GM19035 (cell line): Measurements from ENCODE around the gene FGF19.

Source experiments
- ATAC-seq: cut with Tn5 transposase; IDR thresholded peaks from one replicate; pipeline ENCODE4 v1.9.1; 2021; ENCODE audit not compliant: unreplicated experiment

Gene FGF19, protein sequence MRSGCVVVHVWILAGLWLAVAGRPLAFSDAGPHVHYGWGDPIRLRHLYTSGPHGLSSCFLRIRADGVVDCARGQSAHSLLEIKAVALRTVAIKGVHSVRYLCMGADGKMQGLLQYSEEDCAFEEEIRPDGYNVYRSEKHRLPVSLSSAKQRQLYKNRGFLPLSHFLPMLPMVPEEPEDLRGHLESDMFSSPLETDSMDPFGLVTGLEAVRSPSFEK

DNA sequence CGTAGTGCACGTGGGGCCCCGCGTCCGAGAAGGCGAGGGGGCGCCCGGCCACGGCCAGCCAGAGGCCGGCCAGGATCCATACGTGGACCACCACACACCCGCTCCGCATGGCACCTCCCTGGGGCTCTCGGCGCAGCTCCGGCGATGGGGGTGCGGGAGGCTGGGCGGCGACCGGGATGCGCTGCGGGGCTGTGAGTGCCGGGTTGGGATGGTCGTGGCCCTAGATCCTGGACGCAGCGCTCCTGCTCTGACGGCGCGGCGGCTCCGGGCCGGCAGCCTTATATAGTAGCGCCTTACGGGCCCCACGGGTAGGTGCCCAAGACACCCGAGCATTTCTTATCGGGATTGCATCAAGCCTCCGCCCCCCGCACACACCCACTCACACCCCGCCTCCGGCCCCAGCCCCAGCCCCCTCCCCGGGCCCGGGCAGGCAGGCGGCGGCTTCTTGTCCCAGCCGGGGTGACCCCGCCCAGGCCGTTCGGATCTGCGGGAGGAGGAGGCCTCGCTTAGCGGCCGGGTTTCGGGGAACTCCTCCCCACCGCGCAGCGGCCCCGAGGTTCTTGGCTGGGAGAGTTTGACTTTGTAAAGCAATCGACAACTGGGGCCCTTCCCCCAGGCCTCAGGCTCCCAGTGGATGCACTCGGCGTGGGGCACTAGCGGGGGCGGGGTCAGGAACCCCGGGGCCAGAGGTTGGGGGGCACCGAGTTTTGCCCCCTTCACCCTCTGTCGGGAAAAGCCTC lies at the start of gene FGF19:
Gene FGF19, minus strand, starts transcription at position 255 of the 740 bp plus-strand sequence. Its CDS starts 146 bp downstream, at position 109.
- ATAC-seq, result no peak

DNA sequence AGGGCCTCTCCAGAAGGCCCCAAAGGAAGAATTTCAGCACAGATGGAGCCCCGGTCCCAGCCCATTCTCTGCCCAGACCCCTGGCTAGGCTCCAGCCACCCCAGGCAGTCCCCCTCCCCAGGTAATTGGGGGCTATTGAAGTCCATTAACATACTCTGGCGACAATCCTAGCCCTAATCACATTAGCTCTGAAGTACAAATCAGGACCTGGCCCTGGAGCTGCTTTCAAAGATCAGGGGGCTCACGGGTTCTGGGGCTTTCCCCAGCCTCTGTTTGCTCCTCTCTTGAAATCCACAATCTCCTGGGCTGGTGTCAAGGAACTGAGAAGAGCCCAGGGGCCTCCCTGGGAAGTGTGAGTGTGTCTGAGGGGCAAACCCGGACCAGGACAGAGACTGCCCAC lies 49.1 kb upstream of the FGF19 start:
- no peak for ATAC-seq

DNA sequence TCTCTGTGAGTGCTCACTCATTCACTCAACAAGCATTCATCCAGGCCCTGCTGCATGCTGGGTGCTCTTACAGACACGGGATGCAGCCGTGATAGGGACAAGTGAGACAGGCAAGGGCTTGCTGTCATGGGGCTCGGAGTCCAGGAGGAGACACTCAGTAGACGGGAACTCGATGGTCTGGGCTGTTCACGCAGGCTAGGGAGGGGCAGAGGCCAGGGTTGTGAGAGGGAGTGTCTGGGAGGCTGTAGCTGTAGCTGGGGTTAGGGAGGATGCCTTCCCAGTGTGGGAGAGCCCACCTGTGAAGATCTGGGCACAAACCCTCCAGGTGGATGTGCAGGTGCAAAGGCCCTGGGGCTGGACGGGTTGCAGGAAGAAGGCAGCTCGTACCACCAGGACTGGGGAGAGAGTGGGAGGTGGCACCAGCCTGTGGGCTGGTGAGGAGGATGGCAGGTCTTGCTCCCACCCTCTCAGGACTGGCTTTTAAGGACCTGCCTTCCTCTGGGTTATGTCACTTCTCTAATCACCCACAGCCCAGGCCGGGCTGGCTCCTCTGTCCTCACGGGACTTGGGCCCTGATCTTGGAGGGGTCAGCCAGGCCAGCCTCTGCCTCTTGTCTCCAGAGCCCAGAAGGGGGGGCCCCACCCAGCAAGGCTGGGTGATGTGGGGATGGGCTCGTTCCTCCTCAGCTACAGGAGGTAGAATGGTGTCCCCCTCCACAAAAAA lies 47.2 kb upstream of the FGF19 start:
- no peak for ATAC-seq

DNA sequence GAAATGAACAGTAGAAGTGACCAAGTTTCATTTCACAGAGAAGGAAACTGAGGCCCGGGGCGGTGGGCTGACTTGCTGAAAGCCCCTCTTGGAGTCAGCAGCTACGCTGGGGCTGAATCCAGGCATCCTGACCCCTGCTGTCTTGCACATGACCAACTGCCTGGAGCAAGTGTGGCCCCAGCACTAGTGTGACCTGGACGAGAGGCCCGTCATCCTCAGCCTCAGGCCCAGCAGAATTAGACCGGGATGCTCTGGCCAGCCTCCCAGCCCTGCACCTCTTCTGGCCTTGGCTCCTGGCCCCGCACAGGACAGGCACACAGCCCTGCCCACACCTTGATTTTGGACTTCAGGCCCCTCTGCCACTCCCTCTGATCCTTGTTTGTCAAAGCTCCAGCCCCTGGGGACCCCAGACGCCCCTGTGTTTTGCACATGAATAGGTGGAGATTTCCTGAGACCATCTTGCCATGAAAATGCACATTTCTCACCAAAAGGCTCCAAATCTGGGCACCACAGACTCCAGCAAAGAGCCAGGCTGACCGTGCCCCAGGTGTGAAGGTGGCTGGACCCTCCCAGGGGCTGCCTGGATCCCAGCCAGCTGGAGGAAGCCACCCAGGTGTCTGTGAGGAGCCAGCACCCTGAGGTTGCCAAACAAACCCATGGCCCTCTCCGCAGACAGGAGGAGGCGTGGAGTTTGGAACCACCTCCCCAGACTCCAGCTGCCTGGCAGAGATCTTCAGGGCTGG lies 46.5 kb upstream of the FGF19 start:
- ATAC-seq, result no peak

DNA sequence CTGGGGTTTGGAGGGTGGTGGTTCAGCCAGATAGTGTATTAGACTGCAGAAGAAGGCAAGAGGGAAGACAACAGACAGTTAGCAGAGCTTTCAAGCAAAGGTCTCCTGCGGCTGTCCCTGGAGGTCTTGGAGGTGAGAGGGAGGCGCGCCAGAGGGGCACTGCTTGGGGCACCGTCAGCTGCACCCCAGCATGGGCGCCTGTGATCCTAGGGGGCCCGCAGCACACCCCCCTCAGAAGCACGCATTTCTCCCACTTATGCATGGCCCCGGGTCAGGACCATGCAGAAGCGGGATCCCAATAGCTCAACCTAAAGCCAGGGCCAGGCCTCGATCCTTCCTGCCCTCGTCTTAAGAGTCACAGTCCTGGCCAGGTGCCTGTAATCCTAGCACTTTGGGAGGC lies 44.8 kb upstream of the FGF19 start:
- no peak for ATAC-seq

DNA sequence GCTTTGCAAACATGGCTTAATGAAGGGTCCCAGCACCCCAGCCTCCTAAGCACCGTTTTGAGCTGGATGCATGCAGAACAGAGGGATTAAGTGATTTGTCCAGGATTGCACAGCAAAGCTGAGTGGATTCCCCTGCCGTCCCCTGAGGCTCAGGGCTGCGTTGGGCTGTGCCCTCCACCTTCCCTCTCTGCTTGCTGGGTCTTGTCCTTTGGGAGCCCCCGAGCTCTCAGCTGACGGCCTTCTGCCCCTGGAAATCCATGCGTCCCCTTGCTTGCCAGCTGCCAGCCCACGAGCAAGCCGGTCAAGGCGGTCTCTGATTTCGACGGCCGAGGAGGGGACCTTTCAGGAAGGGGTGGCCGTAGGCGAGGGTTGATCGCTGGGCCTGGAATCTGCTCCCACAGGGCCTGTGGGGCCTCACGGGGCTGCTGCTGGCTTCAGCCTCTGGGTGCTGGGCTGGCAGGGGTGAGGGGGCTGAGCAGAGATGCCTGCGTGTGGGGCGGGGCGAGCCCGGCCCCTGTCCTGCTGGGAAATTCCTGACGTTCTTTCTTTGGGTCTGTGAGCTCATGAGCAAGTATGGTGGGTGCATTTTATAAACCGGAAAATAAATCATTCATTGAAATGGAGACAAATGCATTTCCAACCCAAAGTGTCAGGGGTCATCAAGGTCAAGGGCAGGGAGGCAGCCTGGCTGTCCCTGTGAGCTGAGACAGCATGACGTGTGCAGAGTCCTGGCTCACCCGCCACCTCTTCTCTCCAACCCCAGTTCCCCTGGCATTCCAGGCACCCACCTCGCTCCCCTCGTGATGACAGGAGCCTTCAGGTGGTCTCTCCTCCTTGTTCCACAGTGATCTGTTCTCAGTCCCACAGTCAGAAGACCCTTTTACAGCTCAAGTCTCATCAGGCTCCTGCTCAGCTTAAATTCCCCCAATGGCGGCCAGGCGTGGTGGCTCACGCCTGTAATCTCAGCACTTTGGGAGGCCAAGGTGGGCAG lies 43.2 kb upstream of the FGF19 start:
- ATAC-seq, result no peak

DNA sequence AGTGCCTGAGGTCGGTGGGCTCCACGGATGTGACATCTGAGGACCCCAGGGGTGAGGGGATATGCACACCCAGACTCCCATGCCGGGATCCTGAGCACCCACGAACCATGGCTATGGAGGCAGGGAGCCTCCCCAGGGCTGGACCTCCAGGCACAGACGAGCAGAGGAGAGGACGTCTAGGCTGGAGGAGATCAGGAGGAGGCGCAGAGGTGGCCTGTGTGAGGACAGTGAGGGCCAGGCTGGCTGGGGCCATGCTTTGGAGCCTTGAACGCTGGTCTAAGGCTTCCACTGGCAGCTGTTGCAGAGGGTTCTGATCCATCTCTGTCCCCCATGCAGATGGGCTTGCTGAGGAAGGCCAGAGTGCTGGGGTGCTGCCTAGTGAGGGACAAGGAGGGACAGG lies 42.3 kb upstream of the FGF19 start:
- ATAC-seq, result no peak

DNA sequence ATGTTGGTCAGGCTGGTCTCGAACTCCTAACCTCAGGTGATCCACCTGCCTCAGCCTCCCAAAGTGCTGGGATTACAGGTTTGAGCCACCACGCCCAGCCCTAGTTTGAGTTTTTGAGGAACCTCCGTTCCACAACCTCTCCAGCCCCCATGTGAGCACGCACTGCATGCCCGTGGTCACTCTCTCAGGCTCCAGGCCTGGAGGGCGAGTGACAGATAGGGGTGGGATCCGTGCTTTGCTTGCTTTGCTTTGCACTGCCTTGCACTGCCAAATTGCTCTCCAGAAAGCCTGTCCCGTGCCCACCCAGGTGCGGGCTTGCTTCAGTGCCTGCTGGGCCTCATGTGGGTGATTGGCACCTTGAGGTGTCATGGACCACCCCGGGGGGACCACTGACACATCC lies 41.4 kb upstream of the FGF19 start:
- ATAC-seq, result no peak

DNA sequence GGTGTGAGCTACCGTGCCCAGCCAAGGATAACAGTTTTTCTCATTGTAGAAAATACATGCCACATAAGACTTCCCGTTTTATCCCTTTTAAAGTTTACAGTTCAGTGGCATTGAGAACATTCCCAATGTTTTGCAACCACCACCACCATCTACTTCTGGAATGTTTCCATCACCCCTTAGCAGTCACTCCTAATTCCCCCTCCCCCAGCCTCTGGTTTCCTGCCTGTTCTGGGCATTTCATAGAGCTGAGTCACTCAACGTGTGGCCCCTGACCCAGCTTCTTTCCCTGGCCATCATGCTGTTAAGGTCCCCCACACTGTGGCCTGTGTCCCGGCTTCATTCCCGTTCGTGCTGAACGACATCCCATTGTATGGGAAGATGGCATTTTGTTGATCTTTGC lies 40.6 kb upstream of the FGF19 start:
- ATAC-seq, result no peak

DNA sequence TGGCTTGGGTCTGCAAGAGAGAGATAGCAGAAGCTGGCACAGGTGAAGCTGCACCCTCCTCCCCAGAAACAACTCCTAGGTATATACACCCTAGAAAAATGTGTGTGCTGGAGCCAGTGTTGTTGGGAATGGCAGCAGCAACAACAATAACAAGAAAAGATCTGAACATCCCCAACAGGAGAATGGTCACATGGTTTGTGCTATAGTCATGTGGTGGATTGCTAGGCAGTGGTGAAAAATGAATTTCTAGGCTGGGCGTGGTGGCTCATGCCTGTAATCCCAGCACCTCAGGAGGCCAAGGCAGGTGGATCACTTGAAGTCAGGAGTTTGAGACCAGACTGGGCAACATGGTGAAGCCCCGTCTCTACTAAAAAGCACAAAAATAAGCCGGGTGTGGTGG lies 31.0 kb upstream of the FGF19 start:
- ATAC-seq, result no peak

DNA sequence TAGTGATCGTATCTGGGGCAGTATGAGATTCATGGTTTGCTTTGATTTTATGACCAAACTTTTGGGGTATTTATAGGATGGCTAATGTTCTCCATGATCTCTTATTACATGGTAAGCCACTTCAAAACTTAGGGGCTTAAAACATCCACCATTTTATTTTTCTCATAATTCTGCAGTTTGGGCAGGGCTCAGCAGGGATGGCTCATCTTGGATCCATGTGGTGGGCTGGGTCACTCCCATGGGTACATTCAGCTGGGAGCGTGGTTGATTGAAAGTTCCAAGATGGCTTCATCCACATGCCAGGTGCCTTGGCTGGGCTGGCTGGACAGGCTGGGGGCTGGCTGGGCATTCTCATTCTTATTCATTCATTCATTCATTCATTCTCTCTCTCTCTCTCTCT lies 30.5 kb upstream of the FGF19 start:
- no peak for ATAC-seq

DNA sequence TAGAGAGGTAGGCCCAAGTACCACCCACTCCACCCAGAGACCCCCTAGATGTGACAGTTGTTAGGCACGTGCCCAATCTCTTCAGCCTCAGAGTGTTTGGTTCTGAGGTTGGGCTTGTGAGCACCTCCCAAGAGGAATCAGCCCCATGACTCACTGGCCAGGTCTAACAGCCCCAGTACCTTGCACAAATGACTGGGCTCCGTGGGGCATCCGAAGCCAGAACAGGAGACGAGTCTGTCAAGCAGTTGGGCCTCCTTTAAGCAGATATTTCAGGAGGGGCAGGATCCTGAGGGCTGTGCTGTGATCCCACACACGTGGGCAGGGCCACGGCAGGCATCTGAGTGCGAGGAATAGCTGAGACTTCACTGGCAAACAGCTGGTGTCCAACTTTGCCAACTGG lies 29.1 kb upstream of the FGF19 start:
- ATAC-seq, result no peak

DNA sequence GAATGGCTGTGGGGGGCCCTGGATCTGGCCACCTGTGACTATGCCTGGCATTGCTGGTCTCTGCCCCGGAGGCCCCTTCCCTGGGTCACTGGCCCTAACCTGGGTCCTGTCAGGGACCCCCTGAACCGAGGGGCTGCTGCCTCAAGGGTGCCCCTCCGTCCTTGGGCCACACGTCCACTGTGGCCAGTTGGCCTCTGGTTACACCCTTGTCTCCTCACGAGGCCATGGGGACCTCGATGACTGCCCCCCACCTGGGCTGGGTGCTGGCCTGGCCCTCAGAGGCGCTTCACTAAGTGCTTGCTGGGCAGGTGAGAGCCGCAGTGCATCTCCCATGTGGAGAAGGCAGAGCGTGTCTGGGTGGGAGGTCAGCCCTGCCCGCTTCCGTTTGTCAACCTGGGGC lies 27.3 kb upstream of the FGF19 start:
- no peak for ATAC-seq

DNA sequence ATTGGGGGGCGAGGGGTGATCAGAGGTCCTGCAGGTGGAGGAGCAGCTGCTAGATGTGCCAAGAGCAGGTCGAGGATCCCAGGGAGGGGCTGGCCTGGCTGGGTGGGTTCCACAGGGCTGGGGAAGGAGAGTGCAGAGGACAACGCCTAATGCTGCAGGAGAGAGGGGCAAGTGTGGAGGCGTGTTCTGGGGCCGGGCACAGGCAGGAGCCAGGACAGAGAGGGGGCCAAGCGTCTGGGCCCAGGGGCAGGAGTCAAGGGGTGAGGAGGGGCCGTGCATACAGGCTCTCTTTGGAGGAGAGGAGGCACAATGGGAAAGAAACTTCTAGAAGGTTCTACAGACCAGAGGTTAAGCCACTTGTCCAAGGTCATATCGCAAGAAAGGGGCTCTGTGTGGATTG lies 26.7 kb upstream of the FGF19 start:
- no peak for ATAC-seq

DNA sequence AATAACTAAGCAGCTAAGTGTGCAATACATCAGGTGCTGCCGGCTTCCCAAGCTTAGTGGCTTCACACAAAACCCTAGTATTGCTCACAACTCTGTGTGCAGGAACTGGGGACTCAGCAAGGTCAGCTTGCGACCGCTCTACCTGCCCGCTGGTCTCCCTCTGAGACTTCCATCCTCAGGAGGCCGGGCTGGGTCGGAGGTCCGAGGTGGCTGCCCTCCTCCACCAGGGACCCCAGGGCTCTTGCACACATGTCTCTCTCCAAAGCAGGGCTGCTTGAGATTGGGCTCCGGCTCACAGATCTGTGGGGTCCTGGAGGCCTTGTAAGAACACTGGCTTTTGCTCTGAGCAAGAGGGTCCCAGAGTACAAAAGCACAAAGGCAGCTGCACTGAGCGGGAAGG lies 25.4 kb upstream of the FGF19 start:
- ATAC-seq, result no peak

DNA sequence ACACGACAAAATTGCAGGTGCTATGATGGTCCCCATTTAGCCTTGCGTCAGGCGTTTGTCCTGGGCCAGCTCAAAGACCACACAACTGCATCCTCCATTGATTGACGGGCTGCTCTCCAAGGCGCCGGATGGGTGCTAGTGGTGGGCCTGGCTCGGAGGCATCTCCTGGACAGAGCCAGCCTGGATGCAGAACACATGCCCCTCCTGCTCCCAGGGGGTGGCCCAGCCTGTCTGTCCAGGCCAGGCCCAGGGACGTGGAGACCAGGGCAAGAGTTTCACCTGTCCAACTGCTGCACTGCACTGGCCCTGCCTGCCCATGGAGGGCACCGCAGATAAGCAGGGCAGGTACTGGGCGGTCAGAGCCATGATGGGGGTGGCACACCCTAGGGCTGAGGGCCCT lies 23.4 kb upstream of the FGF19 start:
- ATAC-seq, result no peak

DNA sequence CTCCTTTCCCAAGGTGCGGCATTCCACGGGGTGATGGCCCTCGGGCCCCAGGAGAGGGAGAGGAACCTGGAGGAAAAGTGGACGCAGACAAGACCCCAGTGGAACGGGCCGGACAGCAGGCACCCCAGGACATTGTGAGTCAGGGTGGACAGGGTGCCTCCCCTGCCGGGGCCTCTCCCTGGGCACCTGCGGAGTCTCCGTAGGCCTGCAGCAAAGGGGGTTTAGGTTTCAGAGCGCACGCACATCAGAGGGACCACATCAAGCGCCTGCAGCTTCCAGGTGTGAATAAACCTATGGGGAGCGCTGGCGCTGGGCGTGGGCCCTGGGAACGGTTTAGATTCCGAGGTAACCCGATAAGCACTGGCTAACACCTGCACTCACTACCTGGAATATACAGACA lies 22.7 kb upstream of the FGF19 start:
- no peak for ATAC-seq

DNA sequence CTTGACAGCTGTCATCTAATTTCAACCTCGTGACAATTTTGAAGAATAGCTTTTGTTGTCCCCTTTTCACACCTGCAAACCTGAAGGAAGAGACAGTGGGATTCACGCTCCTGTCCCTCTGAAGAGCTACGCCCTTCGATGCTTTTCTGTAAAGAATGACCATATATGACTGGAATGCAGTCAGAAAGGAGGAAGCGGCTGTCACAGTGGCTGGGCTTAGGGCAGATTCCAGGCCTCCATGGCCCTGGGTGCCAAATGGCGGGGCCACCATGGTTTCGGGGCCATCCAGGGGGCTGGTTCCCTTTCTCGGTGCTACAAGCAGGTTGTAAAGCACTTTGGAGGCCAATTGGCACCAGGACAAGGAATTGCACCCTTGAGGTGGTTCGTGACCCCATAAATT lies 22.2 kb upstream of the FGF19 start:
- ATAC-seq, result no peak

DNA sequence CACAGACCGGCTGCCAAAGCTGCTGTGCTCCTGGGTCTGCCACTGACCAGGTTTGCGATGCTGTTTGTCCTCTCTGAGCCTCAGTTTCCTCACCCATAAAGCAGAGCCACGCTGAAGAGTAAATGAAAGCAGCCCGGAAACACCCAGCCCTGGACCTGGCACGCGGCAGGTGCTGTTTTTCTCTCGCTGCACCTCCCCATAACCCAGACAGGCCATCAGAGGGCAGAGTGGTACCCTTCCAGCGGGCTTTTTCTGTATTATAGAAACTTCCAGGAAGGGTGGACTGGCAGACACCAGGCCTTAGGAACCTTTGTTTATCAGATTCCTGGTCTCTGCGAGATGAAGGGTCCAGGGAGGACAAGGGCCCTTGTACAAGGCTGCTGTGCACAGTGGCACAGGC lies 17.9 kb upstream of the FGF19 start:
- no peak for ATAC-seq

DNA sequence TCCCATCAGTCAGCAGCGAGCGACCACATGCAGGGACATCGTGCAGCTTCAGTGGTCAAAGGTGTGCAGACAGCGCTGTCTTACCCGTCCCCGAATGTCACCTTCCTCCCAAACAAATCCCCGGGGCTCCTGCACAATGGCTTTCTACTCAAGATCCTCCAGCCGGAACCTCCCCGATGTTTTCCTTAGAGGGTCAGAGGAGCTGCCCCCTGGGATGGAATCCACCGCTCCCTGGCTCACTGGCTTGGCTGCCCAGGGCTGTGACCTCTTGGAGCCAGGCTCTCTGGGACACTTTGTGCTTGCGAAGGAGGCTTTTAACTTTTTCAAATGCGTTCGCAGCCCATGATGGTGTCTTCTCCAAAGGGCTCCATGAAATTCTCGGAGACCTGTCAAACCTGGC lies 17.3 kb upstream of the FGF19 start:
- ATAC-seq, result no peak
